Right lobe of liver (tissue), 4 donors: ENCODE results near the gene ARVCF.

Source experiments
- CTCF ChIP-seq, 4 donors: fragments of 200-600 bp in 3 of 4; fragments of 450-650 bp in 1 of 4; IDR thresholded peaks; one replicate each; pipeline versions ENCODE4 v1.5.1 to v1.8.0; 2016 to 2022; ENCODE audit warnings: antibody characterized with exemption in 4 of 4, mild to moderate bottlenecking in 2 of 4
- POLR2A ChIP-seq: fragments of 450-650 bp; IDR thresholded peaks from one replicate; pipeline ENCODE4 v1.6.1; 2017; ENCODE audit warnings: antibody characterized with exemption, mild to moderate bottlenecking
- donor health status: DM: no; HTN: no; CAD: no.
- donor health status: DM: no; HTN: no; CAD: no.
- donor health status: DM: no; HTN: yes; CAD: no.

GRCh38 chr22:20022231-20022977 lies 5.8 kb upstream of the ARVCF start:
- TF ChIP-seq CTCF (IDR thresholded peaks at IDR 0.05) (no peak), POLR2A (no peak)
